ENCODE results near the gene TOR4A.

DNA sequence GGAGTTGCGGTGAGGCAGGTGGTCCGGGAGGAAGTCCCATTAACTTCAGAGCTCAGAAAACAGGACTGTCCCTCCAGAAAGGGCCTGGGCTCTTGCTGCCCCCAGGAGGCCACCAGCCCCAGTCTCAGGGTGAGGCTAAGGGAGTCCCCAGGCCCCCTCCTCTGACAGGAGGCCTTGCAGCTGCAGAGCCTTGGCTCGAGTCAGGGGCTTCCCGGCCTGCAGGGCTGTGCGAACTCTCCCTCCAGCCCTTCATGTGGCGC, 29.7 kb upstream of the TOR4A start:
- TF ChIP-seq, protein P1, sequence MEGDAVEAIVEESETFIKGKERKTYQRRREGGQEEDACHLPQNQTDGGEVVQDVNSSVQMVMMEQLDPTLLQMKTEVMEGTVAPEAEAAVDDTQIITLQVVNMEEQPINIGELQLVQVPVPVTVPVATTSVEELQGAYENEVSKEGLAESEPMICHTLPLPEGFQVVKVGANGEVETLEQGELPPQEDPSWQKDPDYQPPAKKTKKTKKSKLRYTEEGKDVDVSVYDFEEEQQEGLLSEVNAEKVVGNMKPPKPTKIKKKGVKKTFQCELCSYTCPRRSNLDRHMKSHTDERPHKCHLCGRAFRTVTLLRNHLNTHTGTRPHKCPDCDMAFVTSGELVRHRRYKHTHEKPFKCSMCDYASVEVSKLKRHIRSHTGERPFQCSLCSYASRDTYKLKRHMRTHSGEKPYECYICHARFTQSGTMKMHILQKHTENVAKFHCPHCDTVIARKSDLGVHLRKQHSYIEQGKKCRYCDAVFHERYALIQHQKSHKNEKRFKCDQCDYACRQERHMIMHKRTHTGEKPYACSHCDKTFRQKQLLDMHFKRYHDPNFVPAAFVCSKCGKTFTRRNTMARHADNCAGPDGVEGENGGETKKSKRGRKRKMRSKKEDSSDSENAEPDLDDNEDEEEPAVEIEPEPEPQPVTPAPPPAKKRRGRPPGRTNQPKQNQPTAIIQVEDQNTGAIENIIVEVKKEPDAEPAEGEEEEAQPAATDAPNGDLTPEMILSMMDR (conservative IDR thresholded peaks at IDR 0.05 in 1 of 2, IDR thresholded peaks at IDR 0.05 in 1 of 2; ENCODE audit: extremely low read depth in 1 of 2, insufficient read depth in 1 of 2, low read depth in 1 of 2, low read length in 2 of 2) = no peak
- no peak for TF ChIP-seq EZH2 (IDR thresholded peaks at IDR 0.05; ENCODE audit: borderline replicate concordance, low read length)

Data from mammary epithelial cell (primary cell).